IMR-90 (cell line): ENCODE measurements around the gene CPAMD8. TPM values are rescaled to one million over a fixed set of nuclear protein-coding genes. Genes with fewer than 3 reads are reported as not detected.

Experiments used
- ATAC-seq: fragments of 200-7000 bp; cut with Tn5 transposase; 2 replicates; pipeline ENCODE4 v1.9.1; 2020; ENCODE audit warnings: low read depth, mild to moderate bottlenecking, moderate library complexity
- BruUV-seq: library from RNA; stranded (reverse); fragments of 400-500 nt; replicated peaks from 2 replicates; lab custom pipeline; 2021; lab: Mats Ljungman, UMichigan
- CTCF ChIA-PET: fragments of 300-600 bp; formaldehyde crosslinking; extraction: SDS; loops from one replicate; lab custom pipeline; 2021; ENCODE audit warnings: antibody characterized with exemption; lab: Yijun Ruan, JAX
- POLR2A ChIA-PET: fragments of 300-600 bp; sonication (Branson Sonifier 250); formaldehyde crosslinking; loops from one replicate; lab custom pipeline; 2022; ENCODE audit warnings: antibody characterized with exemption; ENCODE audit not compliant: unreplicated experiment; lab: Charles Lee
- DNase-seq: peaks from one replicate; pipeline ENCODE4 v3.0.0; 2013
- H2AFZ ChIP-seq: replicated peaks from 2 replicates; pipeline ENCODE3; 2013; ENCODE audit warnings: low read length, mild to moderate bottlenecking; ENCODE audit not compliant: poor library complexity
- H2AK5ac ChIP-seq: 2 replicates; pipeline ENCODE4 v1.6.1; 2013; ENCODE audit warnings: low read depth, low read length, inconsistent platforms
- H2AK9ac ChIP-seq: replicated peaks from 2 replicates; pipeline ENCODE3; 2013; ENCODE audit warnings: mild to moderate bottlenecking, low read depth, low read length, moderate library complexity; ENCODE audit not compliant: poor library complexity
- H2BK120ac ChIP-seq: 2 replicates; pipeline ENCODE4 v1.6.1; 2013; ENCODE audit warnings: low read depth, low read length, inconsistent platforms
- H2BK15ac ChIP-seq: 3 replicates; pipeline ENCODE4 v1.6.1; 2013; ENCODE audit warnings: low read depth, low read length, inconsistent platforms
- H2BK20ac ChIP-seq: 2 replicates; pipeline ENCODE4 v1.6.1; 2013; ENCODE audit warnings: low read depth, mild to moderate bottlenecking, inconsistent platforms, low read length, moderate library complexity
- H2BK5ac ChIP-seq: 2 replicates; pipeline ENCODE4 v1.6.1; 2013; ENCODE audit warnings: mild to moderate bottlenecking, low read depth, low read length, inconsistent platforms; ENCODE audit not compliant: poor library complexity, severe bottlenecking
- H3K14ac ChIP-seq: replicated peaks from 2 replicates; pipeline ENCODE4 v1.6.1; 2013; ENCODE audit warnings: low read depth, low read length, inconsistent platforms
- H3K18ac ChIP-seq: 2 replicates; pipeline ENCODE4 v1.6.1; 2013; ENCODE audit warnings: low read depth, low read length, control low read depth
- H3K23ac ChIP-seq: 2 replicates; pipeline ENCODE4 v1.6.1; 2013; ENCODE audit warnings: low read depth, low read length, inconsistent platforms
- H3K27ac ChIP-seq: 2 replicates; pipeline ENCODE4 v1.5.1; 2013; ENCODE audit warnings: mild to moderate bottlenecking, control low read depth, low read length; ENCODE audit not compliant: insufficient read depth
- H3K27me3 ChIP-seq: 2 replicates; pipeline ENCODE4 v1.6.1; 2013; ENCODE audit warnings: low read length; ENCODE audit not compliant: control insufficient read depth, insufficient read depth
- H3K36me3 ChIP-seq: 2 replicates; pipeline ENCODE4 v1.6.1; 2013; ENCODE audit warnings: low read length, mixed read lengths; ENCODE audit not compliant: control insufficient read depth, insufficient read depth
- H3K4ac ChIP-seq: 2 replicates; pipeline ENCODE4 v1.6.1; 2013; ENCODE audit warnings: low read depth, low read length, inconsistent platforms
- H3K4me1 ChIP-seq: 2 replicates; pipeline ENCODE4 v1.6.1; 2013; ENCODE audit warnings: low read length, mixed read lengths; ENCODE audit not compliant: control insufficient read depth, insufficient read depth
- H3K4me2 ChIP-seq: 2 replicates; pipeline ENCODE4 v1.6.1; 2013; ENCODE audit warnings: low read depth, mild to moderate bottlenecking, control low read depth, low read length, moderate library complexity
- H3K4me3 ChIP-seq: 2 replicates; pipeline ENCODE4 v1.5.1; 2013; ENCODE audit warnings: low read depth, mild to moderate bottlenecking, control low read depth, low read length, moderate library complexity; ENCODE audit not compliant: insufficient read depth
- H3K56ac ChIP-seq: 2 replicates; pipeline ENCODE4 v1.6.1; 2013; ENCODE audit warnings: low read length, inconsistent platforms; ENCODE audit not compliant: insufficient read depth; ENCODE audit errors: extremely low read depth
- H3K79me1 ChIP-seq, 2 experiments: 2 replicates each; pipeline ENCODE4 v1.6.1; 2013; ENCODE audit warnings: low read length in 2 of 2, inconsistent platforms in 1 of 2, low read depth in 1 of 2
- H3K9ac ChIP-seq: 2 replicates; pipeline ENCODE4 v1.6.1; 2013; ENCODE audit warnings: low read depth, low read length, control low read depth
- H3K9me1 ChIP-seq: 2 replicates; pipeline ENCODE4 v1.6.1; 2013; ENCODE audit warnings: low read length, inconsistent platforms; ENCODE audit not compliant: insufficient read depth
- H3K9me3 ChIP-seq: 2 replicates; pipeline ENCODE4 v1.6.1; 2013; ENCODE audit warnings: low read length; ENCODE audit not compliant: control insufficient read depth, insufficient read depth
- H4K20me1 ChIP-seq: 2 replicates; pipeline ENCODE4 v1.6.1; 2013; ENCODE audit warnings: low read length, inconsistent platforms; ENCODE audit not compliant: insufficient read depth
- H4K5ac ChIP-seq: 2 replicates; pipeline ENCODE4 v1.6.1; 2013; ENCODE audit warnings: mild to moderate bottlenecking, low read depth, low read length, control low read depth
- H4K8ac ChIP-seq, 2 experiments: 2 replicates each; pipeline ENCODE4 v1.6.1; 2013; ENCODE audit warnings: low read depth in 2 of 2, low read length in 2 of 2, control low read depth in 1 of 2, inconsistent platforms in 1 of 2
- H4K91ac ChIP-seq: 2 replicates; pipeline ENCODE4 v1.6.1; 2013; ENCODE audit warnings: low read depth, low read length, inconsistent platforms; ENCODE audit not compliant: insufficient read depth
- BHLHE40 ChIP-seq: fragments of 150-350 bp; IDR thresholded peaks from 2 replicates; pipeline ENCODE4 v1.6.1; 2016; ENCODE audit warnings: mild to moderate bottlenecking, low read depth, low read length
- CHD1 ChIP-seq: IDR thresholded peaks from 2 replicates; pipeline ENCODE4 v1.6.1; 2012; ENCODE audit warnings: low read depth, low read length, improper control_type of control experiment
- CTCF ChIP-seq: conservative IDR thresholded peaks from 2 replicates; pipeline ENCODE4 v1.5.1; 2012; ENCODE audit warnings: mild to moderate bottlenecking, low read depth, low read length, improper control_type of control experiment
- ELK1 ChIP-seq: fragments of 150-350 bp; IDR thresholded peaks from 2 replicates; pipeline ENCODE4 v1.6.1; 2016; ENCODE audit warnings: low read depth, mild to moderate bottlenecking, low read length, moderate library complexity, borderline replicate concordance
- FOS ChIP-seq: fragments of 150-350 bp; IDR thresholded peaks from 2 replicates; pipeline ENCODE4 v1.6.1; 2016; ENCODE audit warnings: low read depth, low read length
- MAFK ChIP-seq: IDR thresholded peaks from 2 replicates; pipeline ENCODE4 v1.6.1; 2012; ENCODE audit warnings: low read depth, low read length, improper control_type of control experiment
- MAZ ChIP-seq: IDR thresholded peaks from 2 replicates; pipeline ENCODE4 v1.6.1; 2012; ENCODE audit warnings: low read depth, mild to moderate bottlenecking, low read length, improper control_type of control experiment, moderate library complexity, borderline replicate concordance
- MXI1 ChIP-seq: IDR thresholded peaks from 2 replicates; pipeline ENCODE4 v1.6.1; 2012; ENCODE audit warnings: low read depth, mild to moderate bottlenecking, low read length, moderate library complexity, borderline replicate concordance
- NFE2L2 ChIP-seq: fragments of 150-350 bp; IDR thresholded peaks from 2 replicates; pipeline ENCODE4 v1.6.1; 2016; ENCODE audit warnings: low read depth, mild to moderate bottlenecking, low read length
- POLR2A ChIP-seq: IDR thresholded peaks from 2 replicates; pipeline ENCODE4 v1.6.1; 2012; ENCODE audit warnings: mild to moderate bottlenecking, low read depth, low read length
- RAD21 ChIP-seq: IDR thresholded peaks from 2 replicates; pipeline ENCODE4 v1.6.1; 2012; ENCODE audit warnings: low read length, improper control_type of control experiment
- RCOR1 ChIP-seq: IDR thresholded peaks from 2 replicates; pipeline ENCODE4 v1.6.1; 2012; ENCODE audit warnings: mild to moderate bottlenecking, low read length, improper control_type of control experiment; ENCODE audit not compliant: insufficient replicate concordance
- RFX5 ChIP-seq: IDR thresholded peaks from 2 replicates; pipeline ENCODE4 v1.8.0; 2012; ENCODE audit warnings: low read depth, mild to moderate bottlenecking, low read length, moderate library complexity
- SMC3 ChIP-seq: fragments of 150-350 bp; IDR thresholded peaks from 2 replicates; pipeline ENCODE4 v1.6.1; 2016; ENCODE audit warnings: low read depth, mild to moderate bottlenecking, antibody characterized with exemption, low read length, moderate library complexity
- WGBS, 2 experiments: methylation state at CpG; one replicate each; pipeline versions ENCODE4 v1.1.5 to v1.1.7; 2013; ENCODE audit warnings: missing lambda C conversion rate in 2 of 2; ENCODE audit not compliant: insufficient read length in 1 of 2; ENCODE audit errors: extremely low coverage in 2 of 2; 5-methylcytosine and 5-hydroxymethylcytosine counted together
- dilution Hi-C: fragments of 300-500 bp; cut with HindIII; formaldehyde crosslinking; loops from one replicate; pipeline ENCODE4 v1.14.3; 2018; ENCODE audit warnings: low sequenced_read_pairs; ENCODE audit not compliant: unreplicated experiment
- in situ Hi-C: fragments of 300-500 bp; cut with MboI; formaldehyde crosslinking; loops from 3 replicates; pipeline ENCODE4 v1.14.3; 2019; ENCODE audit warnings: low sequenced_read_pairs, inconsistent platforms, mixed read lengths
- intact Hi-C: fragments of 100-400 bp; cut with micrococcal nuclease; formaldehyde crosslinking; loops from 2 replicates; pipeline ENCODE4 v1.10.0; 2022
- polyA plus RNA-seq, 3 experiments: library from polyadenylated mRNA; depleted of rRNA; stranded (reverse); fragments of >200 nt; gene quantifications; 2 replicates each; pipeline ENCODE4 v1.2.3, GENCODE V29; 2012; ENCODE audit warnings: low replicate concordance in 1 of 3
- total RNA-seq: library from RNA; depleted of rRNA; stranded (reverse); fragments of >200 nt; gene quantifications from 2 replicates; pipeline ENCODE4 v1.2.3, GENCODE V29; 2012

CPAMD8 gene
- total and polyA plus RNA-seq, 2 of the 4 experiments (the other 2 are of a cell fraction), result 0.36 to 0.79 TPM

- no peak overlapping the region for H2BK120ac ChIP-seq
- no peak overlapping the region for H3K4ac ChIP-seq
- TF ChIP-seq FOS (no peak), POLR2A (no peak), RFX5 (no peak), SMC3 (no peak), RAD21 (no peak), CTCF (no peak), RCOR1 (no peak), MAZ (no peak), ELK1 (no peak), NFE2L2 (no peak), MAFK (no peak), MXI1 (no peak), CHD1 (no peak), BHLHE40 (no peak)
- dilution Hi-C loops (no loop called here), in situ Hi-C loops (no loop called here), intact Hi-C loops (no loop called here)
- peaks cover 8% of the 10 kb centered on the region for H3K9me3 ChIP-seq
- H4K91ac ChIP-seq, result no peak overlapping the region
- H3K4me3 ChIP-seq, result no peak overlapping the region
- ATAC-seq, result no peak
- H3K36me3 ChIP-seq, result no peaks in the 10 kb centered on the region
- no peak overlapping the region for H3K9ac ChIP-seq
- POLR2A ChIA-PET, result no interaction called here
- H2BK15ac ChIP-seq, result no peak overlapping the region
- no peaks in the 10 kb centered on the region for H4K20me1 ChIP-seq
- H3K79me1 ChIP-seq, result no peaks in the 10 kb centered on the region
- DNase-seq, result no peak
- no peaks in the 10 kb centered on the region for H3K4me1 ChIP-seq
- no peak overlapping the region for H3K18ac ChIP-seq
- H2BK5ac ChIP-seq, result no peak overlapping the region
- H3K14ac ChIP-seq, result no peak overlapping the region
- no peak overlapping the region for H2BK20ac ChIP-seq
- CTCF ChIA-PET, result no interaction called here
- H4K8ac ChIP-seq, result no peak overlapping the region
- H2AK5ac ChIP-seq, result no peak overlapping the region
- BruUV-seq, result no TSS peak
- H3K27me3 ChIP-seq, result no peaks in the 10 kb centered on the region; the same call in 1 of the 2 replicates
- no peak overlapping the region for H2AK9ac ChIP-seq
- no peak overlapping the region for H4K5ac ChIP-seq
- no peak overlapping the region for H3K27ac ChIP-seq
- no peak overlapping the region for H3K56ac ChIP-seq
- WGBS, 2 experiments, result 84% methylated on average over 7 of the region's 10 CpGs; no CpG with 5 or more reads in 1 of the 2 experiments
- H3K9me1 ChIP-seq, result no peaks in the 10 kb centered on the region
- no peak overlapping the region for H3K4me2 ChIP-seq
- H3K23ac ChIP-seq, result no peak overlapping the region
- H2AFZ ChIP-seq, result no peak overlapping the region
These were observed 97.7 kb downstream of the CPAMD8 start for GRCh38 chr19:16928916-16929315.
